Measurements from ENCODE around the gene TRMT112.
A peak's percentile ranks its signal among the peaks of the same experiment; 100 is the strongest.

The TRMT112 gene

GRCh38 chr11:64349404-64349803 lies 32.0 kb upstream of the TRMT112 start:
- DNase-seq = no peak

- no peak for DNase-seq
These were observed 31.6 kb upstream of the TRMT112 start for GRCh38 chr11:64349025-64349387.

DNA sequence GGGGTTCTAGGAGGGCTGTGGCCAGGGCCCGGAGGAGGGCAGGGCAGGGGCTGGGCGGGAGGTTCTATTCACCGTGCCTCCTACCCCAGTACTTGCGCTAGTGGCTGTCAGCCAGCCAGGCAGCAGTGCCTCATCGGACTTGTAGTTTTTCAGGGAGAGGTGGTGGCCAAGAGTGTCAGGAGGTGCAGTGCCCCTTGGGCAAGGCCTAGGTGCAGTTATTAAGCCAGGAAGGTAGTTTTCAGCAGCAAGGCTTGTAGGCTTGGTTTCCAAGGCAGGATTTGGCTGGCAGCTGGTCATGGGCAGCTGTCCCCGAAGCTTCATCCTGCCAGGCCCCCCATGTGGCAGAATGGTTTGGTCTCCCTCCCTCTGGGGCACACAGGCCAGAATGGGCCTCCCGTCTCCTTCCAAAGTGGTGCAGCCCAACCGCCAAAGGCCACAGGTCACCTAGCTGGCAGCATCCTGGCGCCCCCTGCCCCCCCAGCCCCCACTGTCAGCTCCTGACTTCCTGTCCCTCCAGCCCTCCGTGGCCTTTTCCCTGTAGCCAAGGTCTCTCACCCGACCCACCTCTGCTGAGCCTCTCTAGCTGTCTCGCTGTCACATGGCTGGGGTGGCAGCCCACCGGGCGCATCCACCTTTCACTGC lies 31.1 kb upstream of the TRMT112 start:
- DNase-seq = peak in 3 of 14 donors; percentile 24 to 82 (median 28)

GRCh38 chr11:64347193-64347867 lies 30.0 kb upstream of the TRMT112 start:
- DNase-seq = no peak

- no peak for DNase-seq
These were observed 27.4 kb upstream of the TRMT112 start for GRCh38 chr11:64344787-64345186.

DNA sequence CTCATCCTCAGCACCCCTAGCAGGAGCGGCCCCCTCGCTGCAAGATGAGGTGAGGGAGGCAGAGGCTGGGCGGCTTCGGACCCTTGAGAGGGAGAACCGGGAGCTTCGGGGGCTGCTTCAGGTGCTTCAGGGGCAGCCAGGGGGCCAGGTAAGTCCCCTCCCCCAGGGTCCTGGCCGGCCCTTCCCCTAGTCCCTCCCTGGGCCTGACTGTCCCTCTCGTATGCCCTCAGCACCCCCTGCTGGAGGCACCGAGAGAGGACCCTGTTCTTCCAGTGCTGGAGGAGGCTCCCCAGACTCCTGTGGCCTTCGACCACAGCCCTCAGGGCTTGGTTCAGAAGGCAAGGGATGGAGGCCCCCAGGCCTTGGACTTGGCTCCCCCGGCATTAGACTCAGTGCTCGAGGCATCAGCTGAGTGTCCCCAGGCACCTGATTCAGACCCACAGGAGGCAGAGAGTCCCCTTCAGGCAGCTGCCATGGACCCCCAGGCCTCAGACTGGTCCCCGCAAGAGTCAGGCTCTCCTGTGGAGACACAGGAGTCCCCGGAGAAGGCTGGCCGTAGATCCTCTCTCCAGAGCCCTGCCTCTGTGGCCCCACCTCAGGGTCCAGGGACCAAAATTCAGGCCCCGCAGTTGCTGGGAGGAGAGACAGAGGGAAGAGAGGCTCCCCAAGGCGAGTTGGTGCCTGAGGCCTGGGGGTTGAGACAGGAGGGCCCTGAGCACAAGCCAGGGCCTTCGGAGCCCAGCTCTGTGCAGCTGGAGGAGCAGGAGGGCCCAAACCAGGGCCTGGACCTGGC lies 26.6 kb upstream of the TRMT112 start:
- DNase-seq = no peak

- DNase-seq = no peak
These were observed 25.7 kb upstream of the TRMT112 start for GRCh38 chr11:64342869-64343745.

DNA sequence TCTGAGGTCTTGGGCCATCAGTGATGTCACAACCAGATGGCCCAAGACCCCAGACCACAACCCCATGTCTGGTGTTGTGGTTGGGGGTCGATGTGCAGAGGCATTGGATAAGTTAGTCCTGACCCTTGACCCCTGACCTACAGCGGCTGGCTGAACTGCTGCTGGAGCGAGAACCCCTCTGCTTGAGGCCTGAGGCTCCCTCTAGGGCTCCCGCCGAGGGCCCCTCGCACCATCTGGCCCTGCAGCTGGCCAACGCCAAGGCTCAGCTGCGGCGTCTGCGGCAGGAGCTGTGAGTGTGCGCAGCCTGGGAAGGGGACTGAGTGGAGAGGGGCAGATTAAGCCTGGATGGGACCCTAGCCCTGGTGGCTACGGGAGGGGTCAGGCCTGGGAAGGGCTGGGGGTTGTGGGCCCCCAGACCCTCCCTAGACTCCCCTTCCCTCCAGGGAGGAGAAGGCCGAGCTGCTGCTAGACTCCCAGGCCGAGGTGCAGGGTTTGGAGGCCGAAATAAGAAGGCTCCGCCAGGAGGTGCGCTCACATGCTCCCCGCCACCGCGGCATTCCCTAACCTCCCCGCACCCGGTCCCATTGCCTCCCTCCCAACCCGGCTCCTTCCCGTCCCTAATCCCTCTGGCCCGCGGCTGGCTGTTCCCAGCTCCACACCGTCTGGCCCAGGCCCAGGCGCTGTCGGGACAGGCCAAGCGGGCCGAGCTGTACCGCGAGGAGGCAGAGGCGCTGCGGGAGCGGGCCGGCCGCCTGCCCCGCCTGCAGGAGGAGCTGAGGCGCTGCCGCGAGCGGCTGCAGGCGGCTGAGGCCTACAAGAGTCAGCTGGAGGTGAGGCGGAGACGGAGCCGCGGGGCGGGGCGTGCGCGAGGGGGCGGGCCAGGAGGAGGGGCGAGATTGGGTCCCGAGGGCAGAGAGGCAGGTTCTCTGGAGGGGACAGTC lies 24.8 kb upstream of the TRMT112 start:
- DNase-seq = peak in 13 of 14 donors; percentile 27 to 88 (median 55)

DNA sequence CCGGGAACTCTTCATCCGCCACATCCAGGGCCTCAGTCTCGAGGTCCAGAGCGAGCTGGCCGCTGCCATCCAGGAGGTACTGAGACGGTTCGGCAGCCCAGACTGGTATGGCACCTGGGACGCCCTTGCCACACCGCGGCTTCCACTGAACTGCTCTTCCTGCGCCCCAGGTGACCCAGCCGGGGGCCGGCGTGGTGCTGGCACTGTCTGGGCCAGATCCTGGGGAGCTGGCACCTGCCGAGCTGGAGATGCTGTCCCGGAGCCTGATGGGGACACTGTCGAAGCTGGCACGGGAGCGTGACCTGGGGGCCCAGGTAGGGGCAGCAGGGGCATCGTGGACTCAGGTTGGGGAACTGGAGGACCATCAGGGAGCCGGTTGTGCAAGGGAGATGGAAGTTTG lies 24.1 kb upstream of the TRMT112 start:
- DNase-seq = no peak

- DNase-seq = peak in 1 of 14 donors; percentile 29
These were observed 23.4 kb upstream of the TRMT112 start for GRCh38 chr11:64340671-64341335.

DNA sequence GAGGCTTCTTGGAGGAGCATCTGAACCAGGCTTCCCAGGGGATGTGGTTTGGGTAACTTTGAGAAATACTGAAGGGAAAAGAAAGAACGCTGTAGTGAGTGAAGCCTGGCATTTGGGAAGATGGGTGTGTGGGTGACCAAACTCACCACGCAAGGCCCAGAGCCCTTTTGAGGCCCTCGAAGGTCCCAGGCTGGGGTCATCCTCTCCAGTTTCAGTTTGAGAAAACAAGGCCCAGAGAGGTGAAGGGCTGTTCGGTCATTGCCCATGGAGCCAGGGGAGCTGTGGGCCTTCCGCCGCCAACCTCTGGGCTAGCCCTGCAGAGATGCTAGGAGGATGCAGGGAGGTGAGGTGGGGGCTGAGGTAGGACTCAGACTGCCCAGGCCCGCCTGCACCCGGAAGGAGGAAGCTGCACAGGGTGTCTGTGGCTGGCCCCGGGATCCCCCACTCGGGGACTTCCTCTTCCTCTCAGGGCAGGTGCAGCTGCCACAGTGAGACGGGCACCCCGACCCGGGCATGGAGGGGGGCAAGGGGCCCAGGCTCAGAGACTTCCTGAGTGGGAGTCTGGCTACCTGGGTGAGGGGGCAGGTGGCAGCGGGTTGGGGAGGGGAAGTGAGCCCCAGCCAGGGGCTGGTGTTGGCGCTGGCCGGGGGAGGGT lies 22.5 kb upstream of the TRMT112 start, which contains the start of gene CCDC88B:
Gene CCDC88B (plus strand): TSS at position 451 of the 655 bp plus-strand sequence. CDS start 63 bp downstream, at position 514.
- peak in 8 of 14 donors; percentile 7 to 42 (median 28) for DNase-seq

DNA sequence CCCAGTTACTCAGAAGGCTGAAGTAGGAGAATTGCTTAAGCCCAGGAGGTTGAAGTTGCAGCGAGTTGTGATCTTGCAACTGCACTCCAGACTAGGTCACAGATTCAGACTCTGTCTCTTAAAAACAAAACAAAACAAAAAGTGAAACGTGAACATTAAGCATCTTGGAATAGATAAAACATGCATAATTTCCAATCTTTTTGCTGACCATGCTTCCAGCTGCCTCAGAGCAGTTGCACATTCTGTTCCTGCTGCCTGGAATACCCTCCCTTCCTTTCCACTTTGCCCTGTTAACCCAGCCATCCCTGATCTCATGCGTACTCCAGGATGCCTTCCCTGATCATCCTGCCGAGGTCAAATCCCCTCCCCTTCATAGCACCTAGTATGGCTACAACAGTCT lies 21.9 kb upstream of the TRMT112 start:
- DNase-seq = no peak

DNA sequence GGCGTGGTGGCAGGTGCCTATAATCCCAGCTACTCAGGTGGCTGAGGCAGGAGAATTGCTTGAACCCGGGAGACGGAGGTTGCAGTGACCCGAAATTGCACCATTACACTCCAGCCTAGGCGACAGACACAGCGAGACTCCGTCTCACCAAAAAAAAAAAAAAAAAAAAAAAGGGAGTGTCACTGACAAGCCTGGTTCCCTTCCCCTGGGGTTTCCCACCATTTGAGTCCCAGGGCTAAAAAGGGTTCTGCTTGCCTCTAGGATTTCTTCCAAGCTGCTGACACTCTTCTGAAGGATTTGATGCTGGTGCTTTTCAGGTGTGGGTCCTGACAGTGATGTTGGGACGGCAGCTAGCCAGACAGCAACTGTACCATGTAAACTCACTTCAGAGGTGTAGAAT lies 21.4 kb upstream of the TRMT112 start:
- DNase-seq = no peak

GRCh38 chr11:64337538-64338249 lies 20.3 kb upstream of the TRMT112 start:
- DNase-seq = no peak

DNA sequence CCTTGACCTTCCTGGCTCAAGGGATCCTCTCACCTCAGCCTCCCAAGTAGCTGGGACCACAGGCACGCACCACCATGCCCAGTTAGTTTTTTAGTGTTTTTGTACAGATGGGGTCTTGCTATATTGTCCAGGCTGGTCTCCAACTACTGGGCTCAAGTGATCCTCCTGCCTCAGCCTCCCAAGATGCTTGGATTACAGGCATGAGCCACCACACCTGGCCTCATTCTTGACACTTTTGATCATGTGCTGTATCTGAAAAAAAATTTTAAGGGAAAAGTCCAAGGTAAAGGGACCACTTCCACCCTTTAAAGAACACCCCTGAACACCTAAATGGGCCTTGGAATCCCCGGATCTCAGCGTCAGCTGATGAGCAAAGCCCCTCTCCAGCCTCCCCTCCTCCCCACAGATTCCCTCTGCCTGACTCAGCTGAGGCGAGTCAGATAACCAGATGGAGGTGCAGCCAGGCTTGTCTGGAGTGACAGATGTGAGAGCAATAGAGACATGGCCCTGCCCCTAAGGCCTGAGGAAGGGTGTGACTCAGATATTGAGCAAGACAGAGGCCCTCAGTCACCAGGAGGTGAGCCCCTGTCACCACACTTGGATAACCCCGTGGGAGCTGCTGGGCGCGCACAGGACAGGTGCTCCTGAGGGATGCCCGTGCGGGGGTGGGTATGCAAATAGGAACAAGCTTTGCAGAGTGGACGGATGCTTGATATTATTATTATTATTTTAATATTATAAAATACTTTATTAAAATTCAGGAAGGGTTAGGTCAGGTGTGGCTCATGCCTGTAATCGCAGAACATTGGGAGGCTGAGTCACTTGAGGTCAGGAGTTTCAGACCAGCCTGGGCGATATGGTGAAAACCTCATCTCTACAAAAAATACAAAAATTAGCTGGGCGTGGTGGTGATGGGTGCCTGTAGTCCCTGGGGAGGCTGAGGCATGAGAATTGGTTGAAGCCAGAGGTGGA lies 17.7 kb upstream of the TRMT112 start:
- DNase-seq = no peak

GRCh38 chr11:64333556-64333955 lies 16.2 kb upstream of the TRMT112 start:
- DNase-seq = no peak

DNA sequence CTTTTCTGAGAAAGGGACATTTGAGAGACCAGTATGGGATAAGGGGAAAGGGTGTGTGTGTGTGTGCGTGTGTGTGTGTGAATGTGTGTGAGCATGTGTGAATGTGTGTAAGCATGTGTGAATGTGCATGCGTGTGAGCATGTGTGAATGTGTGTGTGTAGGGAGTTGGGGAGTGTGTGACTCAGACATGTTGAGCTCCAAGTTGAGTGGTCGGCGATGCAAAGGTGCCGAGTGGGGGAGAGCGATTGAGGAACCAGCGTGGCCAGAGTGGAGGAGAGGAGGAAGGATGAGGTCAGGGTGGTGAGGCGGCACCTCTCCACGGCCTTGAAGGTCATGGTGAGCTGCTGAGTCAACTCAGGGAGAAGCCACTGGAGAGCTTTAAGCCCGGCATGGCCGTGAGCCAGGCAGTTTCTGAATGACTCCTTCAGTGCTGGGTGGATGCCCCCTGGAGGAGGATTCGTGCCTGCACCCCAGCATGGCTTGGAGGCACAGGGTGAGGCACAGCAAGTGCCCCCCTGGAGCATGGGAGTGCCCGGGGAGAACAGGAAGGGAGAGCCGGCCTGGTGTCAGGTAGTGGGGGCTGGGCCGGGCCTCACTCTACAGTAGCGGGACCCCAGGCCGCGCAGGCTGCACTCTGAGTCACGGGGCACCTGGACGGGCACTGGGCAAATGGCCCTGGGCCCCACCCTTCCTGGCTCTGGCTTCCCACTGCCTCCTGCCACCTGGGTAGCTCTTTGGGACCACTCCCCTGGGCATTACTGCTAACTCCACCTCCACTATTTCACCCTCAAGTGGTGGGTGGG lies 14.4 kb upstream of the TRMT112 start:
- peak in 4 of 14 donors; percentile 7 to 54 (median 30) for DNase-seq

All from C1 segment of cervical spinal cord (tissue), 14 donors.